ENCODE results near the gene WDR45. TPM values are rescaled to one million over a fixed set of nuclear protein-coding genes. Genes with fewer than 3 reads are reported as not detected.

Gene WDR45
- total RNA-seq, 4 donors from 2014 or later, result 37.6 to 96.5 (median 58.7) TPM

DNA sequence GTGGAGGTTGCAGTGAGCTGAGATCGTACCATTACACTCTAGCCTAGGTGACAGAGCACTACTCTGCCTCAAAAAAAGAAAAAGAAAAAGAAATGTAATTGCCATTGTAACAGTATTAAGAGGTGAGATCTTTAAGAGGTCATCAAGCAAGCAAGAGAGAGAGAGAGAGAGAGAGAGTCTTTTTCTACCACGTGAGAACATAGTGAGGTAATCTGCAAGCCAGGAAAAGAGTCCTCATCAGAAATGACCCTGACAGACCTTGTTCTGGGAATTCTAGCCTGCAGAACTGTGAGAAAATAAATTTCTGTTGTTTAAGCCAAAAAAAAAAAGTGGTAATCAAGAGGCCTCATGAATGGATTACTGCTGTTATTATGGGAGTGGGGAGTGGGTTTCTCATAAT, 29.0 kb upstream of the WDR45 start:
- no peaks in the 10 kb centered on the region for H3K27me3 ChIP-seq
- no peak for TF ChIP-seq POLR2A (IDR thresholded peaks at IDR 0.05)
- TF ChIP-seq, protein P1, sequence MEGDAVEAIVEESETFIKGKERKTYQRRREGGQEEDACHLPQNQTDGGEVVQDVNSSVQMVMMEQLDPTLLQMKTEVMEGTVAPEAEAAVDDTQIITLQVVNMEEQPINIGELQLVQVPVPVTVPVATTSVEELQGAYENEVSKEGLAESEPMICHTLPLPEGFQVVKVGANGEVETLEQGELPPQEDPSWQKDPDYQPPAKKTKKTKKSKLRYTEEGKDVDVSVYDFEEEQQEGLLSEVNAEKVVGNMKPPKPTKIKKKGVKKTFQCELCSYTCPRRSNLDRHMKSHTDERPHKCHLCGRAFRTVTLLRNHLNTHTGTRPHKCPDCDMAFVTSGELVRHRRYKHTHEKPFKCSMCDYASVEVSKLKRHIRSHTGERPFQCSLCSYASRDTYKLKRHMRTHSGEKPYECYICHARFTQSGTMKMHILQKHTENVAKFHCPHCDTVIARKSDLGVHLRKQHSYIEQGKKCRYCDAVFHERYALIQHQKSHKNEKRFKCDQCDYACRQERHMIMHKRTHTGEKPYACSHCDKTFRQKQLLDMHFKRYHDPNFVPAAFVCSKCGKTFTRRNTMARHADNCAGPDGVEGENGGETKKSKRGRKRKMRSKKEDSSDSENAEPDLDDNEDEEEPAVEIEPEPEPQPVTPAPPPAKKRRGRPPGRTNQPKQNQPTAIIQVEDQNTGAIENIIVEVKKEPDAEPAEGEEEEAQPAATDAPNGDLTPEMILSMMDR (IDR thresholded peaks at IDR 0.05), result no peak
- no peak for DNase-seq
- no peaks in the 10 kb centered on the region for H3K4me1 ChIP-seq
- H3K36me3 ChIP-seq, result no peaks in the 10 kb centered on the region
- no peak overlapping the region for H3K27ac ChIP-seq
- intact Hi-C loops (cut with DNase I; ENCODE audit: low total_unique reads), result no loop called here
- no peaks in the 10 kb centered on the region for H3K9me3 ChIP-seq
- H3K4me3 ChIP-seq, result no peak overlapping the region

DNA sequence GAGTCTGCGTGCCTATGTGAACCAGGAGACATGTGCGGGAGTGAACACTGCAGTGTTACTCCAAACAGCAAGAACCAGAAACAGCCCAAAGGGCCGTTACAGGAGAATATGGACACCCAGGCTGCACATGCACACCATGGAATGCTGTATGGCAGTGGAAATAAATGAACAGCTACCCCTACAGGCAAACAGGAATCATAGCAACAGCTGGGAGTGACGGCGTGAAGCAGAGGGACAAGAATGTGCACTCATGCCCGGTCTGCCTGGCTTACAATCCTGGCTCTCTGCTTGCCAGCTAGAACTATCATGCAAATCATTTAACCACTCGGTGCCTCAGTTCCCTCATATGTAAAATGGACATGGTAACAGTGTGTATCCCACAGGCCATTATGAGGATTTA, 27.2 kb upstream of the WDR45 start:
- Histone ChIP-seq H3K4me3 (no peak overlapping the region), H3K27me3 (no peaks in the 10 kb centered on the region), H3K4me1 (no peaks in the 10 kb centered on the region), H3K27ac (no peak overlapping the region), H3K9me3 (no peaks in the 10 kb centered on the region), H3K36me3 (no peaks in the 10 kb centered on the region)
- DNase-seq, result no peak
- intact Hi-C loops (cut with DNase I; ENCODE audit: low total_unique reads), result no loop called here
- no peak for TF ChIP-seq POLR2A (IDR thresholded peaks at IDR 0.05)
- TF ChIP-seq, protein P1 (IDR thresholded peaks at IDR 0.05), result no peak

DNA sequence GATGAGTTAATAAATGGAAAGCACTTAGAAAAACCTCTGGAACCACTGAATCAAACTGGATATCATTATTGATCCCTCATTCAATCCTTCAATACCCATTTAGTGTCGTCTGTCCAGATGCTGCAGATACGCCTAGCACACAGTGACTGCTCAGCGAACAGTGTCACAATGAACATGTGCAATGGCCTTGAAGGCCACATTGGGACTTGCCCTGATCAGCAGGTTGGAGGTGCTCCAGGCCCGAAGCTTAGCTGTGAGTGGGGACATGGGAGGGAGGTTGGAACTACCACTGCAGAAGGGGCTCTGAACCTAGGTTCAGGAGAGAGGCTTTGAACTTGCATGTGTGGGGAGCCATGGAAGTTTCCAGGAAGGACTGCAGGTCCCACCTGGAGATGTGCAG, 26.6 kb upstream of the WDR45 start:
- Histone ChIP-seq H3K36me3 (no peaks in the 10 kb centered on the region), H3K4me1 (no peaks in the 10 kb centered on the region), H3K27ac (no peak overlapping the region), H3K27me3 (no peaks in the 10 kb centered on the region), H3K4me3 (no peak overlapping the region), H3K9me3 (no peaks in the 10 kb centered on the region)
- DNase-seq, result no peak
- TF ChIP-seq, protein P1 (IDR thresholded peaks at IDR 0.05), result no peak
- intact Hi-C loops (cut with DNase I; ENCODE audit: low total_unique reads), result no loop called here

DNA sequence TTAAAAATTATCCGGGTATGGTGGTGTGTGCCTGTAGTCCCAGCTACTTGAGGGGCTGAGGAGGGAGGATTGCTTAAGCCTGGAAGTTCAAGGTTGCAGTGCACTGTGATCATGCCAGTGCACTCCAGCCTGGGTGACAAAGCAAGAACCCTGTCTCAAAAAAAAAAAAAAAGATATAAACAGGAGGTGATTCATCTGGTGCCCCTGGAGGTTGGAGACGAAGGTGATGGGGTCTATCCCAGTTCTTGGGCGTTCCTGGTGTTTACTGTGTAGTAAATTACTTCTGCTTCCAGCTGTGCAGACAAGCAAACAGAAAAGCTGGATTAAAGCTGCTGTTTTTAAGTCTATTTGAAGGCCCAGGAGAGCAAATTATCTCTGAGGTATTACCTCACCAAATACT, 23.9 kb upstream of the WDR45 start:
- Histone ChIP-seq H3K36me3 (no peaks in the 10 kb centered on the region), H3K4me3 (no peak overlapping the region), H3K9me3 (no peaks in the 10 kb centered on the region), H3K4me1 (no peaks in the 10 kb centered on the region), H3K27me3 (no peaks in the 10 kb centered on the region), H3K27ac (no peak overlapping the region)
- intact Hi-C loops (cut with DNase I; ENCODE audit: low total_unique reads), result no loop called here
- no peak for DNase-seq
- TF ChIP-seq POLR2A (IDR thresholded peaks at IDR 0.05), result no peak
- TF ChIP-seq, protein P1 (IDR thresholded peaks at IDR 0.05), result no peak

DNA sequence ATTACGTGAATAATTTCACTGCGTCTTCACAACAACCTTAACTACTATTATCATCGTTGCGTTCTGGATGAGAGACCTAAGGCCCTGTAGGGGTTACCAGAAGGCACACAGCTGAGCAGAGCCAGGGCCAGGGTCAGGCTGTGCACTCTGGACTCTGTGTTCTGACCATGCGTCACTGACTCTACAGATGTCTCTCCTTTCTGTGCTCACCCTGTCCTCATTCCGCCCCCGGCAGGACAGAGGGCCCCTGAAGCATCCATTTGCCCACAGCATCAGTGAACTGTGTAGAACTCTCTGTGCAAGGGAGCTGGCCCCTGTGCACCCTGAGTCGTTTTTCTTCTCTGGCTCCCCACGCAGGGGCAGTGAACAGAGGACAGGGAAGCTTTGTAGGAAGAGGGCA, 22.5 kb upstream of the WDR45 start:
- no peak overlapping the region for H3K27ac ChIP-seq
- no peaks in the 10 kb centered on the region for H3K27me3 ChIP-seq
- no peaks in the 10 kb centered on the region for H3K36me3 ChIP-seq
- H3K9me3 ChIP-seq, result no peaks in the 10 kb centered on the region
- H3K4me3 ChIP-seq, result no peak overlapping the region
- intact Hi-C loops (cut with DNase I; ENCODE audit: low total_unique reads), result no loop called here
- TF ChIP-seq, protein P1 (IDR thresholded peaks at IDR 0.05), result no peak
- TF ChIP-seq POLR2A (IDR thresholded peaks at IDR 0.05), result no peak
- H3K4me1 ChIP-seq, result no peaks in the 10 kb centered on the region
- DNase-seq, result no peak

Data from uterus (tissue), 4 donors.